ENCODE results near the gene JUND. TPM values are rescaled to one million over a fixed set of nuclear protein-coding genes. Genes with fewer than 3 reads are reported as not detected.

The JUND gene
- total RNA-seq, 1 donor from 2014 or later = 531 TPM

- peak in 1 of 2 donors; percentile 93 for DNase-seq (ENCODE audit: extremely low spot score in 2 of 2)
- intact Hi-C loops (cut with DNase I) = loop anchor here (2.0 kb wide), 2 partner anchors 24 to 136 kb away; no protein-coding TSS in a partner anchor
- peak overlapping the region; percentile 100 for H3K27ac ChIP-seq
- H3K9me3 ChIP-seq = no peaks in the 10 kb centered on the region
- TF ChIP-seq CTCF (IDR thresholded peaks at IDR 0.05) = no peak
- TF ChIP-seq POLR2AphosphoS5 (IDR thresholded peaks at IDR 0.05; ENCODE audit: insufficient read depth in 1 of 2, low read depth in 1 of 2) = peak; percentile 39 to 99
- peak; percentile 28 to 96 for TF ChIP-seq POLR2A (IDR thresholded peaks at IDR 0.05)
- H3K27me3 ChIP-seq = no peaks in the 10 kb centered on the region
- peaks cover 41% of the 10 kb centered on the region for H3K4me1 ChIP-seq
- no peaks in the 10 kb centered on the region for H3K36me3 ChIP-seq
- H3K4me3 ChIP-seq = peak overlapping the region; percentile 83 to 100
Measured at GRCh38 chr19:18280247-18281081, 958 bp downstream of the JUND start.

GRCh38 chr19:18279516-18280246 lies 1.7 kb downstream of the JUND start:
- Histone ChIP-seq H3K27me3 (no peaks in the 10 kb centered on the region), H3K27ac (peak overlapping the region; percentile 100), H3K4me1 (peaks cover 48% of the 10 kb centered on the region), H3K4me3 (peak overlapping the region; percentile 83 to 100), H3K36me3 (no peaks in the 10 kb centered on the region), H3K9me3 (no peaks in the 10 kb centered on the region)
- intact Hi-C loops (cut with DNase I) = loop anchor here (1.0 to 2.0 kb wide), 3 partner anchors 25 to 137 kb away; partner anchors contain the start of gene LSM4
- peak in 1 of 2 donors; percentile 96 for DNase-seq (ENCODE audit: extremely low spot score in 2 of 2)
- peak; percentile 79 to 97 (median 86) for TF ChIP-seq CTCF (IDR thresholded peaks at IDR 0.05)
- TF ChIP-seq POLR2A (IDR thresholded peaks at IDR 0.05) = peak; percentile 87 to 97
- TF ChIP-seq POLR2AphosphoS5 (IDR thresholded peaks at IDR 0.05; ENCODE audit: insufficient read depth in 1 of 2, low read depth in 1 of 2) = peak; percentile 93 to 97

- DNase-seq (ENCODE audit: extremely low spot score in 2 of 2) = peak in 1 of 2 donors; percentile 91
- Histone ChIP-seq H3K4me1 (peaks cover 53% of the 10 kb centered on the region), H3K27me3 (no peaks in the 10 kb centered on the region), H3K36me3 (no peaks in the 10 kb centered on the region), H3K9me3 (no peaks in the 10 kb centered on the region), H3K4me3 (peak overlapping the region; percentile 83 to 100), H3K27ac (peak overlapping the region; percentile 100)
- intact Hi-C loops (cut with DNase I) = loop anchor here (1.0 kb wide), 1 partner anchor 44 kb away; the partner anchor contains the start of gene LSM4
- TF ChIP-seq CTCF (IDR thresholded peaks at IDR 0.05) (no peak), POLR2A (IDR thresholded peaks at IDR 0.05) (no peak), POLR2AphosphoS5 (IDR thresholded peaks at IDR 0.05; ENCODE audit: insufficient read depth in 1 of 2, low read depth in 1 of 2) (no peak)
Measured at GRCh38 chr19:18279266-18279515, 2.2 kb downstream of the JUND start.

- DNase-seq (ENCODE audit: extremely low spot score in 2 of 2) = no peak
Measured at GRCh38 chr19:18278521-18279265, 2.7 kb downstream of the JUND start.

More at GRCh38 chr19:18278521-18279265, 2.7 kb downstream of the JUND start:
- peak overlapping the region; percentile 83 to 100 for H3K4me3 ChIP-seq
- H3K27me3 ChIP-seq = no peaks in the 10 kb centered on the region
- H3K4me1 ChIP-seq = peaks cover 58% of the 10 kb centered on the region
- TF ChIP-seq POLR2AphosphoS5 (IDR thresholded peaks at IDR 0.05; ENCODE audit: insufficient read depth in 1 of 2, low read depth in 1 of 2) (peak in 1 of 2 donors; percentile 27), CTCF (IDR thresholded peaks at IDR 0.05) (no peak)
- H3K9me3 ChIP-seq = no peaks in the 10 kb centered on the region
- H3K36me3 ChIP-seq = no peaks in the 10 kb centered on the region
- H3K27ac ChIP-seq = peak overlapping the region; percentile 100
- intact Hi-C loops (cut with DNase I) = loop anchor here (1.0 kb wide), 1 partner anchor 45 kb away; the partner anchor contains the start of gene LSM4
